Neural crest cell (in vitro differentiated cells): ENCODE measurements around the gene ASTN2. TPM values are rescaled to one million over a fixed set of nuclear protein-coding genes. Genes with fewer than 3 reads are reported as not detected.

ENCODE experiments used
- DNase-seq: peaks from one replicate; pipeline ENCODE4 v3.0.0; 2021; ENCODE audit warnings: low read depth, mixed read lengths, low spot score
- H3K27ac Mint-ChIP-seq: one replicate; pipeline ENCODE4 v1.8.0; 2021; ENCODE audit warnings: mild to moderate bottlenecking, mixed read lengths; ENCODE audit not compliant: unreplicated experiment
- H3K27me3 Mint-ChIP-seq: 2 replicates; pipeline ENCODE4 v1.8.0; 2021; ENCODE audit warnings: low read depth, mild to moderate bottlenecking, mixed read lengths
- H3K36me3 Mint-ChIP-seq: 2 replicates; pipeline ENCODE4 v1.8.0; 2021; ENCODE audit warnings: low read depth, mild to moderate bottlenecking, mixed read lengths
- H3K4me1 Mint-ChIP-seq: 2 replicates; pipeline ENCODE4 v1.8.0; 2021; ENCODE audit warnings: mixed read lengths
- H3K4me3 Mint-ChIP-seq: one replicate; pipeline ENCODE4 v1.8.0; 2021; ENCODE audit warnings: mild to moderate bottlenecking, mixed read lengths
- H3K9me3 Mint-ChIP-seq: 2 replicates; pipeline ENCODE4 v1.8.0; 2021; ENCODE audit warnings: mixed read lengths
- total RNA-seq: library from RNA; stranded (reverse); gene quantifications from 2 replicates; pipeline ENCODE4 v1.2.1, GENCODE V29; 2021
- TF ChIP-seq, protein P1 (sequence below): fragments of 200-600 bp; sonication (generic); conservative IDR thresholded peaks from 2 replicates; pipeline ENCODE4 v1.5.0; 2021; ENCODE audit warnings: antibody characterized with exemption, mild to moderate bottlenecking

The ASTN2 gene
- total RNA-seq, 1 donor from 2014 or later = 7.3 TPM

DNA sequence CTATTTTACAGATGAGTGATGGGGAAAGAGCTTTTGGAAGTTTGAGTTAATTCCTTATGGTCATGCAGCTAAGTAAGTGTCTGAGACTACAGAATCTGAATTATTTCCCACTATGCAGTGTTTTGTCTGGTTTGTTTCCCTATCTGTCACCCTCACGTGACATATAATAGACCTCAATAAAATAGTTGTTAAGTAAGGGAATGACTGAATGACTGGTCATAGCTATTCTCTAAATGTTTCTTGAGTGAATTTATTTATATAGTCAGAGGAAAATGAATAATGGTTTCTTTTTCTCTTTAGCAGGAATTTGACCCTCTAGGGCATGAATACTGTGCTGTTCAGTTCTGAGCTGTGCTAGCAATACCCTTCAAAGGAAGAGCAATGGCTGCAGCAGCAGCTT lies 717.5 kb downstream of the ASTN2 start:
- H3K4me1 Mint-ChIP-seq = no peaks in the 10 kb centered on the region
- peaks cover 4% of the 10 kb centered on the region for H3K9me3 Mint-ChIP-seq
- no peak for DNase-seq
- H3K36me3 Mint-ChIP-seq = peaks cover 34% of the 10 kb centered on the region
- H3K4me3 Mint-ChIP-seq = no peak overlapping the region
- H3K27ac Mint-ChIP-seq = no peak overlapping the region
- H3K27me3 Mint-ChIP-seq = no peaks in the 10 kb centered on the region
- TF ChIP-seq, protein P1, sequence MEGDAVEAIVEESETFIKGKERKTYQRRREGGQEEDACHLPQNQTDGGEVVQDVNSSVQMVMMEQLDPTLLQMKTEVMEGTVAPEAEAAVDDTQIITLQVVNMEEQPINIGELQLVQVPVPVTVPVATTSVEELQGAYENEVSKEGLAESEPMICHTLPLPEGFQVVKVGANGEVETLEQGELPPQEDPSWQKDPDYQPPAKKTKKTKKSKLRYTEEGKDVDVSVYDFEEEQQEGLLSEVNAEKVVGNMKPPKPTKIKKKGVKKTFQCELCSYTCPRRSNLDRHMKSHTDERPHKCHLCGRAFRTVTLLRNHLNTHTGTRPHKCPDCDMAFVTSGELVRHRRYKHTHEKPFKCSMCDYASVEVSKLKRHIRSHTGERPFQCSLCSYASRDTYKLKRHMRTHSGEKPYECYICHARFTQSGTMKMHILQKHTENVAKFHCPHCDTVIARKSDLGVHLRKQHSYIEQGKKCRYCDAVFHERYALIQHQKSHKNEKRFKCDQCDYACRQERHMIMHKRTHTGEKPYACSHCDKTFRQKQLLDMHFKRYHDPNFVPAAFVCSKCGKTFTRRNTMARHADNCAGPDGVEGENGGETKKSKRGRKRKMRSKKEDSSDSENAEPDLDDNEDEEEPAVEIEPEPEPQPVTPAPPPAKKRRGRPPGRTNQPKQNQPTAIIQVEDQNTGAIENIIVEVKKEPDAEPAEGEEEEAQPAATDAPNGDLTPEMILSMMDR = no peak

DNA sequence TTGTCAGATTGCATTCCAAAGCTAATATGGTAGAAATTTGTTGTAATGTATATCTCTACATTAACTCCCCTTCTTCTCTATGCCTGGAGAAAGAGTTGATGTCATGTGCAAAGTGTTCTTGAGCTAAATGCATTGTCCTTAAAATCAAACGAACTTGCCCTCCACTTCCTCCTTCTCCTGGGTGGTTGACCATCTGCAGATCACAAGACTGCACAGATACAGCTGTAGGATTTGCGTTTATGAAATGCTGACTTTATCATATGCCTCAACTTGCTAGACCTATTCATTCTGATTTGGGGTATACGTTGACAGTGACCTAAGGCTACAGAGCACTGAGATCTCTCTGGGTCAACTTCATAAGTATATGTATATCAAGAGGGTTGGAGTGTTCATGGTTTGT lies 719.4 kb downstream of the ASTN2 start:
- TF ChIP-seq, protein P1 = no peak
- H3K27ac Mint-ChIP-seq = no peak overlapping the region
- no peak for DNase-seq
- H3K4me1 Mint-ChIP-seq = peaks cover 2% of the 10 kb centered on the region
- peaks cover 19% of the 10 kb centered on the region for H3K36me3 Mint-ChIP-seq
- H3K9me3 Mint-ChIP-seq = no peaks in the 10 kb centered on the region
- H3K4me3 Mint-ChIP-seq = no peak overlapping the region
- no peaks in the 10 kb centered on the region for H3K27me3 Mint-ChIP-seq

DNA sequence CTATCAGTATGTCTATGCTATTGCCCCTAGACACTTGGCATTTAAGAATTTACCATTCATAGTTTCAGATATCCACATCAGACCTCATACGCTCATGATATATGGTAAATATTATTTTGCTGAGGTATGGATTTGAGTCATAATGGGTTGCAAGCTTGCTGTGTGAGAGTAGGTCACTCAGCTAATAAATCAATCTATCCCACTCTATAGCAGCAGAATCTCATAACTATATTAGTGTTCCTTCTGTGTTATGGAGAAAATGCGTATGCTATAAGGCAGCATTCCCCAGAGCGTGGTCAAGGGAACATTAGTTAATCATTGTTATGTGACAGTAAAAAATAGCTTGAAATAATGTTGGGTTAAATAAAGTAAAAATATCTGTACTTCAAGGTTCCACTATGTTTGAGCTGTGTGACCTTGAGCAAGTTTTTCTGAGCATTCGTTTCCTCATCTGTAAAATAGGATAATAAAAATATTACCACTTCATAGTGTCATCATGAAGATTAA lies 720.0 kb downstream of the ASTN2 start:
- TF ChIP-seq, protein P1 = no peak
- H3K9me3 Mint-ChIP-seq = no peaks in the 10 kb centered on the region
- H3K27ac Mint-ChIP-seq = no peak overlapping the region
- H3K4me1 Mint-ChIP-seq = peaks cover 3% of the 10 kb centered on the region
- H3K27me3 Mint-ChIP-seq = no peaks in the 10 kb centered on the region
- DNase-seq = no peak
- peaks cover 16% of the 10 kb centered on the region for H3K36me3 Mint-ChIP-seq
- no peak overlapping the region for H3K4me3 Mint-ChIP-seq

DNA sequence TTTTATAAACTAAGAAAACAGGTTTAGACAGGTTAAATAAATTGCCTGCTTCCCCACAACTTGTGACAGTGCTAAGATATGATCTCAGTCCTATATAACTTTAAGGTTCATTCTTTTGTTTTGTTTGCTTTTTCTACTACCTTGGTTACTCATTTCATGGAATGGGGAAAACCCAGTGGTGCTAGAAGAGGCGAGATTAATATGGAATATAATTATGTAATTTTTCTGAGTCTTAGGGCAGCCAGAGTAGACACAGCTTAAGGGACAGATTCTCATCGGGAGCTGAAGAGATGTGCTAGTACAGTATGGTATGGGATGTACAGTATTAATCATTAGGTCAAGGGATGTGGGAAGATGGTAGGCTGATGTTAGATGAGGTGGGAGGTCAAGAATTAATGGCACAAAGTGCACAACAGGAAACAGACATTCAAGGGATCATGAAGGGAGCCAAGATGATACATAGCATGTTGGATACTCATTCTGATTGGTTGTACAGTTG lies 721.6 kb downstream of the ASTN2 start:
- H3K4me3 Mint-ChIP-seq = no peak overlapping the region
- no peak for DNase-seq
- no peaks in the 10 kb centered on the region for H3K27me3 Mint-ChIP-seq
- TF ChIP-seq, protein P1 = no peak
- peaks cover 13% of the 10 kb centered on the region for H3K4me1 Mint-ChIP-seq
- peaks cover 9% of the 10 kb centered on the region for H3K36me3 Mint-ChIP-seq
- H3K9me3 Mint-ChIP-seq = no peaks in the 10 kb centered on the region
- H3K27ac Mint-ChIP-seq = no peak overlapping the region

DNA sequence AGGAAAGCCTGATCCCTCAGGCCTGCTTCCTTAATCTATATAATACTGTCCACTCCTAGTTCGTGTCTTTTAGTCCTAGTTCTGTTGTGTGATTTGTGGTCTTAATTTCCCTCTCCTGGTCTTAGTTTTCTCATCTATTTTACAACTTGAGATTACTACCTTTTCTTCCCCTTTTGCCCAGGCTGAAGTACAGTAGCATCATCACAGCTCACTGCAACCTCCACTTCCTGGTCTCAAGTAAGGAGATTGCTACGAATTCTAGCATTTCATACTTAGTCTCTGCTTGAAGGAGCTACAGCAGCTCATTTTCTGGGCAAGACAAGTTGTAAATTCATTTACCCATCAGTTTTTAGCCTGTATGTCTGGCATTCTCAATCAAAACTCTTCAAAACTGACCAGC lies 722.2 kb downstream of the ASTN2 start:
- no peak for DNase-seq
- H3K4me1 Mint-ChIP-seq = peaks cover 20% of the 10 kb centered on the region
- peaks cover 5% of the 10 kb centered on the region for H3K36me3 Mint-ChIP-seq
- no peak overlapping the region for H3K27ac Mint-ChIP-seq
- no peak overlapping the region for H3K4me3 Mint-ChIP-seq
- no peaks in the 10 kb centered on the region for H3K27me3 Mint-ChIP-seq
- TF ChIP-seq, protein P1 = no peak
- H3K9me3 Mint-ChIP-seq = no peaks in the 10 kb centered on the region
